GM18502 (cell line): Measurements from ENCODE around the gene BAAT.

Experiments used
- ATAC-seq: cut with Tn5 transposase; IDR thresholded peaks from one replicate; pipeline ENCODE4 v1.9.1; 2021; ENCODE audit warnings: mild to moderate bottlenecking; ENCODE audit not compliant: unreplicated experiment, poor library complexity

Gene BAAT

GRCh38 chr9:101326035-101326434, 58.8 kb downstream of the BAAT start:
- ATAC-seq, result no peak

- ATAC-seq, result no peak
Observed at GRCh38 chr9:101325053-101325452, 59.8 kb downstream of the BAAT start.

GRCh38 chr9:101324245-101324804, 60.5 kb downstream of the BAAT start:
- no peak for ATAC-seq

DNA sequence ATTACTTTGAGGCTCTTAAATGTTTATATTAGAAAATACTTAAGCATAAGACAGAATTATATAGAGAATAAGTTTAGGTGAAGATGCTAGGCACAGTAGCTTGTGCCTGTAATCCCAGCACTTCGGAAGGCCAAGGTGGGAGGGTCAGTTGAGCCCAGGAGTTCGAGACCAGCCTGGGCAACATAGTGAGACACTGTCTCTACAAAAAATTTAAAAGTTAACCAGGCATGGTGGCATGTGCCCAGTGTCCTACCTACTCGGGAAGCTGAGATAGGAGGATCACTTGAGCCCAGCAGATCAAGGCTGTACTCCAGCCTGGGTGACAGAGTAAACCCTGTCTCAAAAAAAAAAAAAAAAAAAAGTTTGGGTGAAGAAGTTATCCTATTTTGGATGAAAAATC, 61.7 kb downstream of the BAAT start:
- no peak for ATAC-seq

DNA sequence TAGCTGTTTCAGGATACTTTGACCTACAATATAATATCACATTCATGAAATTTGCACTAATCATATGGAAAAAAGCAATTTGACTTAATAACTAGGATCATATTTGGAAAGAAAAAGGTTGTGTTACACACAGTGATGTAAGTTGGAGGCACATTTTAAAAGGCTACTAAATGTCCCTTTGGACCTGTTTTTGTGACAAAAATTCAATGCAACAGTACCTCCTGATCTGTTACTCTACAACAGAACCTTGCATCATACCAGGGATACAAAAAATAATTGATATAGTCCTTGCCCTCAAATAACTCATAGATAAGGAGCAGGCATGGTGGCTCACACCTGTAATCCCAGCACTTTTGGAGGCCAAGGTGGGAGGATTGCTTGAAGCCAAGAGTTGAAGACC, 67.1 kb downstream of the BAAT start:
- no peak for ATAC-seq

DNA sequence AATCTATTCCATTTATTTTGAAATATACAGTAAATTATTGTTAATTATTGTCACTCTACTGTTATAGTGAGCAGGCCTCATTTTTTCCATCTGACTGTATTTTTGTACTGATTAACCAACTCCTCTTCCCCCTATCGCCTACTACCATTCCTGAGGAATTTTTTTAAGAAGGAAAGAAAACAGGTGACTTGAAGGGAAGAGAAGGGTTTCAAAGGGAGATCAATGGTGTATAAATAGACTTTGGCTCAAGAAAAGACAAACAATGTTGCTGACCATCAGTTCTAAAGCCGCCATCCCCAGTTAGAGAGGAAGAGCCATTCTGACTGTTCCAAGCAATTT, 69.7 kb downstream of the BAAT start:
- ATAC-seq, result no peak

DNA sequence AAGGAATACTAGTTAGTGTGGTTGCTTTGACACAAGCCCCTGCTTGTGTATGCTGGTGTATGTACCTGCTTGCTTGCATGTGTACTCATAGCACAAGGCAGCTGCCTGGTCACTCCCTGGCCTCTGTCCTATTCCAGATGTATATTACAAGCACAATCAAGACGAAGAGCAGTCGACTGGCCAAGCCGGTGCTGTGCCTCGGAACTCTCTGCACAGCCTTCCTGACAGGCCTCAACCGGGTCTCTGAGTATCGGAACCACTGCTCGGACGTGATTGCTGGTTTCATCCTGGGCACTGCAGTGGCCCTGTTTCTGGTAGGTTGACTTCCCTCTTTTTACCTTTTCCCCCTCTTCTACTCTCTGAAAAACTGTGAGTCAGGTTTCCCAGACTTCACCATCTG, 72.1 kb downstream of the BAAT start:
- no peak for ATAC-seq

DNA sequence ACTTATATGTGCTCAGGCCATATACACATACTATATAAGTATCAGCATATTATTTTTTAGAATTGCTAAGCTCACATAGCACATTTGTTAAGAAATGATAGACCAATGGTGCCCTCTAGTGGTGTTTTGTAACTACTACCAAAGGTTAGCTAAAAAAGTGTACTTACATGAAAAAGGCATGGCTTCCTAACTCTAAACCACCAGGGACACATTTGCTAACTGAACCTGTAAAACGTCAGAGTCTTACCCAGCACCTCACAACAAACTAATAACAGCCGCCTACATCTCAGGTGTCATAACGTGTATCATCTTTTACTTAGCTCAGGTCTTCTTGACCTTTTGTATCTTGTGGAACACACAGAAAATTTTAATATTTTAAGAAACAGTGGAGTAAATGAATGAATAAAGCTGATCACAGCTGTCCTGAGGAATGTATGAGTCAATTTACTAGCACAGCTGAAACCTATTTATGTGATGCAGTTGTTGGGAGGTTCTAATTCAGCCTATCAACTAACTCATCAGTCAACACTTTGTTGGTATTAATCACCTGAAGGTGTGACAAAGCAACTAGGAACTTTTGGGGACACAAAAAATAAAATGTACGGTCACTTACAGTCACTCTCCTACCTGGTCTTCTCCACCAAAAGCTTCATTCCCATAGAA, 72.9 kb downstream of the BAAT start:
- peak; percentile 93 for ATAC-seq

DNA sequence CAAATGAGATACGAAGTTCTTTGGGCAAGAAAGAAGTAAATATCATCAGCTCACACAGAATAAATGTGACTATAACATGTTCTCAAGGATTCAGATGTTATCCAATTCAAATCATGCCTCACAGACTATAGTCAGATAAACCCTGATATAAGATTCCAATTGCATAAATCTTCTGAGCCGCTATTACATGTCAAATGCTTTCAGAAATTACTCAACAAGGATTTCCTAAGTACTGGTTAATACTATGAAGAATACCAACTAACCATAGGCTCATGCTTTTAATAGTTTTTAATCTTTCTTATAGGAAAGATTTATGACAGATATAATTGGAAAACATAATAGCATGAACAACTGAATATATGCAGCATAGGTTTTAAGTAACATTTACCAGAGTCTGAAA, 73.6 kb downstream of the BAAT start:
- ATAC-seq, result no peak
